Measurements from ENCODE around the gene GLI1. TPM values are rescaled to one million over a fixed set of nuclear protein-coding genes. Genes with fewer than 3 reads are reported as not detected.

The GLI1 gene
- total and polyA plus RNA-seq, 2 of the 13 experiments (the other 11 are each of a cell fraction or from before 2014, with no cell fraction given): 0.09 to 0.20 TPM

DNA sequence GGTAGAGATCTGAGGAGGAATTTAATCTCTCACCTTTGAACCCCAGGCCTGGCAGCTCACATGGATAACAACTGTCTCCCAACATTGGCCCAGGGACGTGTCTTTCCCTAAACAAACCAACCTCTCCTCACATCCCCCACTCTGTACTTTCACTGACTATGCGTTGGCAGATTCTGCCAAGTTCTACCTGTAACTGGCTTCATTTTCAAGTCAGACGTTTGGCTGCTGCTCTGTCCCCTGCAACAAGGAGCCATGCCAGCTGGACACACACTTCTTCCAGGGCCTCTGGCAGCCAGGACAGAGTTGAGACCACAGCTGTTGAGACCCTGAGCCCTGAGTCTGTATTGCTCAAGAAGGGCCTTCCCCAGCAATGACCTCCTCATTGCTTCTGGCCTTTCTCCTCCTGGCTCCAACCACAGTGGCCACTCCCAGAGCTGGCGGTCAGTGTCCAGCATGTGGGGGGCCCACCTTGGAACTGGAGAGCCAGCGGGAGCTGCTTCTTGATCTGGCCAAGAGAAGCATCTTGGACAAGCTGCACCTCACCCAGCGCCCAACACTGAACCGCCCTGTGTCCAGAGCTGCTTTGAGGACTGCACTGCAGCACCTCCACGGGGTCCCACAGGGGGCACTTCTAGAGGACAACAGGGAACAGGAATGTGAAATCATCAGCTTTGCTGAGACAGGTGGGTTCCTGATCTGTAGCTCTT, 24.9 kb upstream of the GLI1 start, which contains the start of gene INHBC (continued):
- TF ChIP-seq, protein P1, sequence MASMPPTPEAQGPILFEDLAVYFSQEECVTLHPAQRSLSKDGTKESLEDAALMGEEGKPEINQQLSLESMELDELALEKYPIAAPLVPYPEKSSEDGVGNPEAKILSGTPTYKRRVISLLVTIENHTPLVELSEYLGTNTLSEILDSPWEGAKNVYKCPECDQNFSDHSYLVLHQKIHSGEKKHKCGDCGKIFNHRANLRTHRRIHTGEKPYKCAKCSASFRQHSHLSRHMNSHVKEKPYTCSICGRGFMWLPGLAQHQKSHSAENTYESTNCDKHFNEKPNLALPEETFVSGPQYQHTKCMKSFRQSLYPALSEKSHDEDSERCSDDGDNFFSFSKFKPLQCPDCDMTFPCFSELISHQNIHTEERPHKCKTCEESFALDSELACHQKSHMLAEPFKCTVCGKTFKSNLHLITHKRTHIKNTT (CRISPR knock-in tag; IDR thresholded peaks at IDR 0.05): no peak
- TF ChIP-seq ZNF589 (CRISPR knock-in tag; conservative IDR thresholded peaks at IDR 0.05) (no peak), RORA (CRISPR knock-in tag; IDR thresholded peaks at IDR 0.05) (no peak), SNAI1 (CRISPR knock-in tag; IDR thresholded peaks at IDR 0.05; ENCODE audit: borderline replicate concordance) (0 out of 2 replicates have a peak, but pooled peaks have one; percentile 86), ZSCAN25 (CRISPR knock-in tag; IDR thresholded peaks at IDR 0.05) (no peak), MAZ (IDR thresholded peaks at IDR 0.05; ENCODE audit: borderline replicate concordance, low read depth, low read length) (no peak), MAZ (CRISPR knock-in tag; IDR thresholded peaks at IDR 0.05; ENCODE audit: low read depth) (no peak), FOSL2 (CRISPR knock-in tag; IDR thresholded peaks at IDR 0.05) (no peak), MXD4 (CRISPR knock-in tag; IDR thresholded peaks at IDR 0.05) (no peak), ZSCAN31 (CRISPR knock-in tag; IDR thresholded peaks at IDR 0.05; ENCODE audit: low read depth) (no peak), CENPX (CRISPR knock-in tag; IDR thresholded peaks at IDR 0.05) (no peak), ZNF33A (CRISPR knock-in tag; IDR thresholded peaks at IDR 0.05; ENCODE audit: borderline replicate concordance) (no peak), GFI1 (CRISPR knock-in tag; IDR thresholded peaks at IDR 0.05; ENCODE audit: borderline replicate concordance) (no peak), GPN1 (CRISPR knock-in tag; IDR thresholded peaks at IDR 0.05; ENCODE audit: borderline replicate concordance) (no peak), NAIF1 (CRISPR knock-in tag; IDR thresholded peaks at IDR 0.05; ENCODE audit: borderline replicate concordance) (no peak), ZNF24 (IDR thresholded peaks at IDR 0.05) (no peak), ELF3 (CRISPR knock-in tag; IDR thresholded peaks at IDR 0.05) (no peak), TBX2 (CRISPR knock-in tag; IDR thresholded peaks at IDR 0.05; ENCODE audit: borderline replicate concordance) (no peak; the same call in 1 of the 2 replicates), POGZ (CRISPR knock-in tag; IDR thresholded peaks at IDR 0.05) (no peak), SMAD3 (CRISPR knock-in tag; IDR thresholded peaks at IDR 0.05) (no peak), RARG (CRISPR knock-in tag; IDR thresholded peaks at IDR 0.05; ENCODE audit: low read depth) (no peak)
- TF ChIP-seq, protein P2, sequence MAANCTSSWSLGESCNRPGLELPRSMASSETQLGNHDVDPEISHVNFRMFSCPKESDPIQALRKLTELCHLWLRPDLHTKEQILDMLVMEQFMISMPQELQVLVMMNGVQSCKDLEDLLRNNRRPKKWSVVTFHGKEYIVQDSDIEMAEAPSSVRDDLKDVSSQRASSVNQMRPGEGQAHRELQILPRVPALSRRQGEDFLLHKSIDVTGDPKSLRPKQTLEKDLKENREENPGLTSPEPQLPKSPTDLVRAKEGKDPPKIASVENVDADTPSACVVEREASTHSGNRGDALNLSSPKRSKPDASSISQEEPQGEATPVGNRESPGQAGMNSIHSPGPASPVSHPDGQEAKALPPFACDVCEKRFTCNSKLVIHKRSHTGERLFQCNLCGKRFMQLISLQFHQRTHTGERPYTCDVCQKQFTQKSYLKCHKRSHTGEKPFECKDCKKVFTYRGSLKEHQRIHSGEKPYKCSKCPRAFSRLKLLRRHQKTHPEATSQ (CRISPR knock-in tag; IDR thresholded peaks at IDR 0.05; ENCODE audit: borderline replicate concordance): 0 out of 2 replicates have a peak, but pooled peaks have one; percentile 58
- TF ChIP-seq, protein P3, sequence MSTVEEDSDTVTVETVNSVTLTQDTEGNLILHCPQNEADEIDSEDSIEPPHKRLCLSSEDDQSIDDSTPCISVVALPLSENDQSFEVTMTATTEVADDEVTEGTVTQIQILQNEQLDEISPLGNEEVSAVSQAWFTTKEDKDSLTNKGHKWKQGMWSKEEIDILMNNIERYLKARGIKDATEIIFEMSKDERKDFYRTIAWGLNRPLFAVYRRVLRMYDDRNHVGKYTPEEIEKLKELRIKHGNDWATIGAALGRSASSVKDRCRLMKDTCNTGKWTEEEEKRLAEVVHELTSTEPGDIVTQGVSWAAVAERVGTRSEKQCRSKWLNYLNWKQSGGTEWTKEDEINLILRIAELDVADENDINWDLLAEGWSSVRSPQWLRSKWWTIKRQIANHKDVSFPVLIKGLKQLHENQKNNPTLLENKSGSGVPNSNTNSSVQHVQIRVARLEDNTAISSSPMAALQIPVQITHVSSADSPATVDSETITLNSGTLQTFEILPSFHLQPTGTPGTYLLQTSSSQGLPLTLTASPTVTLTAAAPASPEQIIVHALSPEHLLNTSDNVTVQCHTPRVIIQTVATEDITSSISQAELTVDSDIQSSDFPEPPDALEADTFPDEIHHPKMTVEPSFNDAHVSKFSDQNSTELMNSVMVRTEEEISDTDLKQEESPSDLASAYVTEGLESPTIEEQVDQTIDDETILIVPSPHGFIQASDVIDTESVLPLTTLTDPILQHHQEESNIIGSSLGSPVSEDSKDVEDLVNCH (CRISPR knock-in tag; IDR thresholded peaks at IDR 0.05): no peak
- TF ChIP-seq, protein P4, sequence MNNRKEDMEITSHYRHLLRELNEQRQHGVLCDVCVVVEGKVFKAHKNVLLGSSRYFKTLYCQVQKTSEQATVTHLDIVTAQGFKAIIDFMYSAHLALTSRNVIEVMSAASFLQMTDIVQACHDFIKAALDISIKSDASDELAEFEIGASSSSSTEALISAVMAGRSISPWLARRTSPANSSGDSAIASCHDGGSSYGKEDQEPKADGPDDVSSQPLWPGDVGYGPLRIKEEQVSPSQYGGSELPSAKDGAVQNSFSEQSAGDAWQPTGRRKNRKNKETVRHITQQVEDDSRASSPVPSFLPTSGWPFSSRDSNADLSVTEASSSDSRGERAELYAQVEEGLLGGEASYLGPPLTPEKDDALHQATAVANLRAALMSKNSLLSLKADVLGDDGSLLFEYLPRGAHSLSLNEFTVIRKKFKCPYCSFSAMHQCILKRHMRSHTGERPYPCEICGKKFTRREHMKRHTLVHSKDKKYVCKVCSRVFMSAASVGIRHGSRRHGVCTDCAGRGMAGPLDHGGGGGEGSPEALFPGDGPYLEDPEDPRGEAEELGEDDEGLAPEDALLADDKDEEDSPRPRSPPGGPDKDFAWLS (CRISPR knock-in tag; IDR thresholded peaks at IDR 0.05; ENCODE audit: borderline replicate concordance): 0 out of 2 replicates have a peak, but pooled peaks have one; percentile 51

All from HepG2 (cell line).